ENCODE measurements around the gene NMUR1. TPM values are rescaled to one million over a fixed set of nuclear protein-coding genes. Genes with fewer than 3 reads are reported as not detected.
A peak's percentile ranks its signal among the peaks of the same experiment; 100 is the strongest.

NMUR1 gene
- total and polyA plus RNA-seq, 7 experiments from 2014 or later: 0.72 to 7.0 (median 1.4) TPM; not detected in 4

DNA sequence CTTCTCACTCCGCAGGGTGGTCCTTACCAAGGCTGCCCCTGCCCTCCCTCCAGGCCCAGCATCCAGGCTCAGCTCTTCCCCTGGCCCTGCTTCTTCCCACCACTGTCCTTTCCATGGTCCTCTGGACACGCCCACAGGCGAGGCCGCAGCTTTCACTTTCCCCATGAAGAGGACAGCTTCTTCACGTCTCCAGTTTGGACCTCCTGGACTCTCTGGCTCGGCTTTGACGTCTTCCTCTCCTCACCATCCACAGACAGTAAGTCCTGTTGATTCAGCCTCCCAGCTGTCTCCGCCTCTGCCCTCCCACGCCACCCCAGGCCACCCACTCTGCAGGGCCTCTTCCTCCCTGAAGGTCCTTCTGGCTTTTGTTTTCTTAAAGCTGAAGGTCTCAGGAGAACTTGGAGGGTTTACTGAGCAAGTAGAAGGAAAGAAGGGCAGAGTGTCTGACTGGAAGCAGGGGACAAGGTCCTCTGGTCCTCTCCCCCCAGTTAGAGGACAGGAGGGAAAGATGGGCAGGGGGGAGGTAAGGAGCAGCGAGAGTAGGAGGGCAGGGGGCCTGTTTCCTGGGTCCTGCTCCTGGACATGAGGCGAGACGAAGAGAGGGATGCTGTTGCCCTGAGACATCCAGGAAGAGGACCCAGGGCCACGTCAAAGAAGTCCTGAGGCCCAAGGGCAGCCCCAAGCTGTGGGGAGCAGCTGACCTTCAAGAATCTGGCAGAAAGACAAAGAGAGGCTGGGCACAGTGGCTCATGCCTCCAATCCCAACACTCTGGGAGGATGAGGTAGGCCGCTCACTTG lies 24.7 kb upstream of the NMUR1 start:
- peak overlapping the region; percentile 30 for H3K4me3 ChIP-seq (ENCODE audit: low read length)
- ATAC-seq: peak; percentile 55
- Mint-ChIP-seq H3K9me3 (peaks cover 0 to 26% (median 13%) of the 10 kb centered on the region in 11 donors), H3K36me3 (peaks cover 0 to 26% (median 12%) of the 10 kb centered on the region in 5 donors), H3K4me3 (peak overlapping the region in 4 of 10 donors; percentile 23 to 76 (median 69)), H3K27me3 (peaks cover 0 to 4% (median 0%) of the 10 kb centered on the region in 5 donors), H3K4me1 (peaks cover 0 to 34% (median 9%) of the 10 kb centered on the region in 7 donors), H3K27ac (peak overlapping the region in 5 of 9 donors; percentile 39 to 78 (median 64))
- no peak overlapping the region for H3K27ac ChIP-seq (ENCODE audit: low read depth, low read length)
- peaks cover 0 to 5% of the 10 kb centered on the region in 2 donors for H3K4me1 ChIP-seq (ENCODE audit: control insufficient read depth in 2 of 2, insufficient read depth in 2 of 2, low read length in 2 of 2)
- POLR2A ChIA-PET: no interaction called here
- peaks cover 0 to 8% (median 0%) of the 10 kb centered on the region in 3 experiments for H3K9me3 ChIP-seq (ENCODE audit: control insufficient read depth in 2 of 3, low read length in 3 of 3)
- no peaks in the 10 kb centered on the region for H3K36me3 ChIP-seq (ENCODE audit: control insufficient read depth in 2 of 3, insufficient read depth in 3 of 3, low read length in 3 of 3)
- no peaks in the 10 kb centered on the region for H3K27me3 ChIP-seq (ENCODE audit: control insufficient read depth in 2 of 2, insufficient read depth in 2 of 2, low read length in 2 of 2)
- no peak for DNase-seq
- CTCF ChIA-PET: interaction anchor here (0.5 to 2.1 kb wide), 4 partner anchors 38 to 1395 kb away, joined by 3 to 7 read pairs (median 4); no protein-coding TSS in a partner anchor
- intact Hi-C loops (cut with micrococcal nuclease): loop anchor here in 1 of 2 donors (5.0 kb wide), 1 partner anchor 93 kb away; the partner anchor contains the start of gene NCL

DNA sequence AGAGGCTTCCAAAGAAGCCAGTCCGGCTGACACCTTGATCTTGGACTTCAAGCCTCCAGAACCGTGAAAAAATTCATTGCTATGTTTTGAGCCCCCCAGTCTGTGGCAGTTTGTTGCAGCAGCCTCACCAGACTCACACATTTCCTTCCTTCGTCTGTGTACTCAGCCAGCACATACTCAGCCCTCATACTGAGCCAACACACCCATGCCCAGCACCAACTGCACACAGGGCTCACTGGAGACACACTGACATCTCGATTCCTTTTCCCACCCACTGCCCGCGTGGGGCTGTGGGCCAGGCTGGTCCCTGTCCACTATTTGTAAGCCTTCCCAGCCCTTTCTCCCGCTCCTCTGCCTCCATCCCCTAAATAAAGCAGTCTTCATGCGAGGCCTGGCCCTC lies 24.1 kb upstream of the NMUR1 start:
- Mint-ChIP-seq H3K9me3 (peaks cover 0 to 26% (median 13%) of the 10 kb centered on the region in 11 donors), H3K4me1 (peaks cover 0 to 39% (median 9%) of the 10 kb centered on the region in 7 donors), H3K36me3 (peaks cover 0 to 28% (median 12%) of the 10 kb centered on the region in 5 donors), H3K27ac (peak overlapping the region in 4 of 9 donors; percentile 39 to 78 (median 66)), H3K4me3 (peak overlapping the region in 5 of 10 donors; percentile 23 to 76 (median 68)), H3K27me3 (peaks cover 0 to 4% (median 0%) of the 10 kb centered on the region in 5 donors)
- DNase-seq: no peak
- Histone ChIP-seq H3K27ac (ENCODE audit: low read depth, low read length) (no peak overlapping the region), H3K27me3 (ENCODE audit: control insufficient read depth in 2 of 2, insufficient read depth in 2 of 2, low read length in 2 of 2) (no peaks in the 10 kb centered on the region), H3K9me3 (ENCODE audit: control insufficient read depth in 2 of 3, low read length in 3 of 3) (peaks cover 0 to 8% (median 0%) of the 10 kb centered on the region in 3 experiments), H3K4me1 (ENCODE audit: control insufficient read depth in 2 of 2, insufficient read depth in 2 of 2, low read length in 2 of 2) (peaks cover 0 to 5% of the 10 kb centered on the region in 2 donors), H3K4me3 (ENCODE audit: low read length) (no peak overlapping the region), H3K36me3 (ENCODE audit: control insufficient read depth in 2 of 3, insufficient read depth in 3 of 3, low read length in 3 of 3) (no peaks in the 10 kb centered on the region)
- ATAC-seq: peak; percentile 38
- intact Hi-C loops (cut with micrococcal nuclease): no loop called here
- CTCF ChIA-PET: interaction anchor here (0.5 kb wide), 1 partner anchor 1394 kb away, joined by 3 read pairs; no protein-coding TSS in a partner anchor
- POLR2A ChIA-PET: no interaction called here

DNA sequence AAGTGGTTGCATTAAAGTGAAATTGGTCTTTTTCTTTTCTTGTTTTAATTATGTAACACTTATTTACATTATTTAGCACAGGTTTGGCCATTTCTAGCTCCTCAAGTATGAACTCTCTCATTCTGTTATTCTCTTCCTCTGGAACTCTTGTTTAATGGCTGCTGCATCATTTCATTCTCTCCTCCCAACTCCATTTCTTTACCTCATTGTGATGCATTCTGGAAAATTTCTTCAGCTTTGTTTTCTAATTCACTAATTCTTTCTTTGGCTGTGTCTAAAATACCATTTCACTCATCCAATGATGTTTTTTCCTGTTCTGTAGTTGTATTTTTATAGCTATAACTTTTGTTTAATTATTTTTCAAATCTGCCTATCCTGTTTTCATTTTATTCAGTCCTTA lies 22.5 kb upstream of the NMUR1 start:
- intact Hi-C loops (cut with micrococcal nuclease): no loop called here
- no peak overlapping the region for H3K4me3 Mint-ChIP-seq
- H3K9me3 Mint-ChIP-seq: peaks cover 0 to 26% (median 13%) of the 10 kb centered on the region in 11 donors
- ChIA-PET POLR2A (interaction anchor here (0.7 kb wide), 1 partner anchor 1500 kb away, joined by 4 read pairs; no protein-coding TSS in a partner anchor), CTCF (interaction anchor here (0.7 to 1.1 kb wide), 3 partner anchors 31 to 247 kb away, joined by 4 to 5 read pairs (median 4); no protein-coding TSS in a partner anchor)
- H3K36me3 ChIP-seq (ENCODE audit: control insufficient read depth in 2 of 3, insufficient read depth in 3 of 3, low read length in 3 of 3): no peaks in the 10 kb centered on the region
- no peak overlapping the region for H3K27ac Mint-ChIP-seq
- DNase-seq (no peak), ATAC-seq (no peak)
- peaks cover 0 to 47% (median 10%) of the 10 kb centered on the region in 7 donors for H3K4me1 Mint-ChIP-seq
- H3K4me1 ChIP-seq (ENCODE audit: control insufficient read depth in 2 of 2, insufficient read depth in 2 of 2, low read length in 2 of 2): peaks cover 0 to 4% of the 10 kb centered on the region in 2 donors
- no peak overlapping the region for H3K4me3 ChIP-seq (ENCODE audit: low read length)
- peaks cover 0 to 10% (median 0%) of the 10 kb centered on the region in 5 donors for H3K27me3 Mint-ChIP-seq
- H3K27me3 ChIP-seq (ENCODE audit: control insufficient read depth in 2 of 2, insufficient read depth in 2 of 2, low read length in 2 of 2): no peaks in the 10 kb centered on the region
- H3K27ac ChIP-seq (ENCODE audit: low read depth, low read length): no peak overlapping the region
- peaks cover 0 to 32% (median 12%) of the 10 kb centered on the region in 5 donors for H3K36me3 Mint-ChIP-seq
- peaks cover 0 to 8% (median 0%) of the 10 kb centered on the region in 3 experiments for H3K9me3 ChIP-seq (ENCODE audit: control insufficient read depth in 2 of 3, low read length in 3 of 3)

DNA sequence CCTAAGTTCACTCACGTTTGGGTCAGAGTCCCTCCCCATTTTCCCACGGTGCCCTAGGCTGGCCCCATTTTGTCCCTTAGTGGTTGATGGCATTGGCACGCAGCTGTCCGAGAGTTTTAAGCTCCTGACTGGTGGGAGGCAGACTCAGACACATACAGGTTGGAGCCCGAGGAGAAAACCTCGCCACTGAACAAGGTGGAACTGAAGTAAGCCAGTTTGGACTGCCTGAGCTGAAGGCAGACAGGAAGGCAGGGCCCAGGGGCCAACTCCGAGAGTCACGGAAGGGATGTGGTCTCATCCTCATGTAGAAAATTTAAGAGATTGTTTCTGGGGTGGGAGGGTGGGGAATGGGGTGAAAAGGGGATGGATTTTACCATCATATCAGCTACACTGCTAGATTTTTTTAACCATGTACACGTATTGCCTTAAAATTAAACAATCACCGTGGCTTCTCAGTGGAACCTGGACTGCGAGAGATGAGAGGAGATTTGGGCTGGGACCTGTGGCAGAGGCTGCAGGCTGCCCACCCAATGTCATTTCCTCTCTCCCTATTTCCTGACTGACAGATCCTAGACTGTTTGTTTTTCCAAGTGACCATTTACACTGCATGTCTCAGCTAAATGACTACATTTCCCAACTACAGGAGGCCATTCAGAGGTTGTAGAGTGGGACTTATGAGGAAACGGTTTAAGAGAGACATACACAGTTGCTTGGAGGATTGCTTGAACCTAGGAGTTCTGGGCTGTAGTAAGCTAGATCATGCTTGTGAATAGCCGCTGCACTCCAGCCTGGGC lies 19.4 kb upstream of the NMUR1 start:
- Mint-ChIP-seq H3K4me1 (peaks cover 16 to 49% (median 23%) of the 10 kb centered on the region in 7 donors), H3K9me3 (peaks cover 0 to 30% (median 14%) of the 10 kb centered on the region in 11 donors), H3K27ac (peak overlapping the region in 1 of 9 donors; percentile 50), H3K27me3 (peaks cover 0 to 10% (median 0%) of the 10 kb centered on the region in 5 donors), H3K4me3 (no peak overlapping the region), H3K36me3 (peaks cover 0 to 40% (median 16%) of the 10 kb centered on the region in 5 donors)
- Histone ChIP-seq H3K4me3 (ENCODE audit: low read length) (no peak overlapping the region), H3K36me3 (ENCODE audit: control insufficient read depth in 2 of 3, insufficient read depth in 3 of 3, low read length in 3 of 3) (no peaks in the 10 kb centered on the region), H3K27ac (ENCODE audit: low read depth, low read length) (no peak overlapping the region), H3K9me3 (ENCODE audit: control insufficient read depth in 2 of 3, low read length in 3 of 3) (peaks cover 0 to 8% (median 0%) of the 10 kb centered on the region in 3 experiments), H3K27me3 (ENCODE audit: control insufficient read depth in 2 of 2, insufficient read depth in 2 of 2, low read length in 2 of 2) (no peaks in the 10 kb centered on the region), H3K4me1 (ENCODE audit: control insufficient read depth in 2 of 2, insufficient read depth in 2 of 2, low read length in 2 of 2) (peaks cover 15 to 18% of the 10 kb centered on the region in 2 donors)
- DNase-seq (no peak), ATAC-seq (no peak)
- intact Hi-C loops (cut with micrococcal nuclease): no loop called here
- CTCF ChIA-PET: interaction anchor here (0.8 kb wide), 1 partner anchor 1501 kb away, joined by 9 read pairs; no protein-coding TSS in a partner anchor
- POLR2A ChIA-PET: no interaction called here

DNA sequence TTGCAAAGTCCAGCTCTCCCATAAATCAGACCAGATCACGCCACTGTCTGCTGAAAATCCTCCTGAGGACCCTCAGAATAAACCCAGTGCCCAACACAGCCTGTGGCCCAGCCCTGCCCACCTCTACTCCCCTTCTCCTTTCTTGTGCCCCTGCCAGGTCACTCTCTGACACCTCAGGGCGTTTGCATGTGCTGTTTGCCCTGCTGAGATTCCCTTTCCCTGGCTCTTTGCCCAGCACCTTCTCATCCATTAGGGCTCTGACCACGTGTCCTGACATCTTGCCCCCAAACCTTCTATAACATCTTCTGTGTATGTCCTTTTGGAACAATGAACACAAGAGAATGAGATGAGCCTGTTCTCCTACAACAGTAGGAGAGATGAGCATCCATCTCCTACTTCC lies 18.5 kb upstream of the NMUR1 start:
- Mint-ChIP-seq H3K4me1 (peaks cover 13 to 40% (median 21%) of the 10 kb centered on the region in 7 donors), H3K4me3 (no peak overlapping the region), H3K27ac (peak overlapping the region in 3 of 9 donors; percentile 13 to 43 (median 15)), H3K27me3 (peaks cover 0 to 10% (median 0%) of the 10 kb centered on the region in 5 donors), H3K36me3 (peaks cover 0 to 33% (median 16%) of the 10 kb centered on the region in 5 donors), H3K9me3 (peaks cover 0 to 30% (median 14%) of the 10 kb centered on the region in 11 donors)
- intact Hi-C loops (cut with micrococcal nuclease): no loop called here
- no peak overlapping the region for H3K4me3 ChIP-seq (ENCODE audit: low read length)
- H3K27ac ChIP-seq (ENCODE audit: low read depth, low read length): no peak overlapping the region
- H3K36me3 ChIP-seq (ENCODE audit: control insufficient read depth in 2 of 3, insufficient read depth in 3 of 3, low read length in 3 of 3): no peaks in the 10 kb centered on the region
- DNase-seq (no peak), ATAC-seq (no peak)
- CTCF ChIA-PET: no interaction called here
- H3K4me1 ChIP-seq (ENCODE audit: control insufficient read depth in 2 of 2, insufficient read depth in 2 of 2, low read length in 2 of 2): peaks cover 15 to 18% of the 10 kb centered on the region in 2 donors
- H3K9me3 ChIP-seq (ENCODE audit: control insufficient read depth in 2 of 3, low read length in 3 of 3): peaks cover 0 to 8% (median 0%) of the 10 kb centered on the region in 3 experiments
- POLR2A ChIA-PET: no interaction called here
- H3K27me3 ChIP-seq (ENCODE audit: control insufficient read depth in 2 of 2, insufficient read depth in 2 of 2, low read length in 2 of 2): no peaks in the 10 kb centered on the region

Data from naive thymus-derived CD4-positive, alpha-beta T cell (primary cell).